Loucy (cell line): ENCODE data around the gene HMGN3.

ENCODE experiments used
- CTCF ChIP-seq: fragments of 200-600 bp; sonication (generic); conservative IDR thresholded peaks from 2 replicates; pipeline ENCODE4 v1.5.1; 2014; ENCODE audit warnings: mild to moderate bottlenecking, antibody characterized with exemption, low read length
- EZH2phosphoT487 ChIP-seq: fragments of 200-600 bp; IDR thresholded peaks from 2 replicates; pipeline ENCODE4 v1.6.1; 2018; ENCODE audit warnings: antibody characterized with exemption, mild to moderate bottlenecking, moderate library complexity, borderline replicate concordance

- TF ChIP-seq CTCF: no peak
- no peak for TF ChIP-seq EZH2phosphoT487
Observed at GRCh38 chr6:79193971-79194370, 40.5 kb downstream of the HMGN3 start.
